Stomach (tissue), 9 donors: Measurements from ENCODE around the gene THSD4. TPM values are rescaled to one million over a fixed set of nuclear protein-coding genes. Genes with fewer than 3 reads are reported as not detected.
A peak's percentile ranks its signal among the peaks of the same experiment; 100 is the strongest.

ENCODE experiments used
- DNase-seq, 2 donors: peaks; one replicate each; pipeline versions ENCODE4 v3.0.0 to v3.0.0-alpha.2; 2013 to 2019
- H3K27ac ChIP-seq, 5 donors: fragments of 200-600 bp in 4 of 5; sonication (generic) in 4 of 5; one replicate each; pipeline ENCODE4 v1.5.1; 2013 to 2019; ENCODE audit warnings: mild to moderate bottlenecking in 1 of 5, moderate library complexity in 1 of 5
- H3K27me3 ChIP-seq, 3 donors: fragments of 200-600 bp; sonication (generic); one replicate each; pipeline ENCODE4 v1.5.1; 2017 to 2019; ENCODE audit warnings: mixed run types in 1 of 3
- H3K36me3 ChIP-seq, 4 donors: fragments of 200-600 bp; sonication (generic); 1 replicate in 3 of 4; 2 replicates in 1 of 4; pipeline ENCODE4 v1.5.1; 2016 to 2019
- H3K4me1 ChIP-seq, 4 donors: fragments of 200-600 bp; sonication (generic); one replicate each; pipeline ENCODE4 v1.5.1; 2016 to 2019
- H3K4me3 ChIP-seq, 4 donors: fragments of 200-600 bp; sonication (generic) in 3 of 4; one replicate each; pipeline ENCODE4 v1.5.1; 2016 to 2019; ENCODE audit warnings: mild to moderate bottlenecking in 1 of 4
- H3K9me3 ChIP-seq, 4 donors: fragments of 200-600 bp; sonication (generic); one replicate each; pipeline ENCODE4 v1.5.1; 2016 to 2019
- CTCF ChIP-seq, 7 experiments: fragments of 450-650 bp in 4 of 7; fragments of 200-600 bp in 3 of 7; sonication (generic) in 3 of 7; IDR thresholded peaks; one replicate each; pipeline ENCODE4 v1.5.1; 2016 to 2019; ENCODE audit warnings: antibody characterized with exemption in 7 of 7, control low read depth in 2 of 7, mild to moderate bottlenecking in 1 of 7
- EP300 ChIP-seq: sonication (generic); formaldehyde crosslinking; IDR thresholded peaks from one replicate; pipeline ENCODE4 v1.6.1; 2017; ENCODE audit warnings: antibody characterized with exemption
- POLR2A ChIP-seq, 4 donors: fragments of 450-650 bp; IDR thresholded peaks; one replicate each; pipeline ENCODE4 v1.6.1; 2016; ENCODE audit warnings: antibody characterized with exemption in 4 of 4, control low read depth in 2 of 4, mild to moderate bottlenecking in 1 of 4, moderate library complexity in 1 of 4
- POLR2AphosphoS5 ChIP-seq, 3 donors: sonication (generic); formaldehyde crosslinking; IDR thresholded peaks; one replicate each; pipeline ENCODE4 v1.6.1; 2016; ENCODE audit warnings: antibody characterized with exemption in 3 of 3
- WGBS, 5 donors: extraction: QIAGEN DNeasy Blood & Tissue Kit in 3 of 5; methylation state at CpG; one replicate each; pipeline versions ENCODE4 v1.1.5 to v1.1.7; 2013 to 2018; 5-methylcytosine and 5-hydroxymethylcytosine counted together
- intact Hi-C: fragments of 100-400 bp; cut with DNase I; formaldehyde crosslinking; loops from one replicate; pipeline ENCODE4 v1.15.1; 2023; ENCODE audit warnings: low total_unique reads
- polyA plus RNA-seq, 3 donors: library from polyadenylated mRNA; stranded (reverse); fragments of 200-250 nt; gene quantifications; one replicate each; pipeline ENCODE4 v1.2.3, GENCODE V29; 2013
- total RNA-seq, 5 donors: library from RNA; depleted of rRNA; stranded (reverse); fragments of >200 nt; gene quantifications; one replicate each; pipeline versions ENCODE4 v1.1.0 to v1.2.3, GENCODE V29; 2014 to 2016
- donor health status: healthy with polysubstance abuse.
- donor health status: Bipolar disorder and iron deficiency.
- donor health status: healthy.

Gene THSD4
- total and polyA plus RNA-seq, 8 donors = 1.8 to 79.4 (median 22.0) TPM

- H3K27ac ChIP-seq = peak overlapping the region; percentile 65 to 86 (median 77)
Measured at GRCh38 chr15:71115567-71116351, 488 bp downstream of the THSD4 start.

GRCh38 chr15:71116366-71116765 lies 1.1 kb downstream of the THSD4 start:
- H3K4me3 ChIP-seq = peak overlapping the region; percentile 60 to 73 (median 66)
- DNase-seq = no peak
- peaks cover 0 to 22% (median 15%) of the 10 kb centered on the region in 4 donors for H3K4me1 ChIP-seq
- H3K27me3 ChIP-seq = peaks cover 0 to 36% (median 6%) of the 10 kb centered on the region in 3 donors
- H3K27ac ChIP-seq = peak overlapping the region; percentile 65 to 86 (median 77)
- no peaks in the 10 kb centered on the region for H3K9me3 ChIP-seq
- WGBS, 5 donors = 20 to 49% (median 33%) methylated on average over 13 of the region's 13 CpGs
- intact Hi-C loops = loop anchor here (10.0 kb wide), 1 partner anchor 318 kb away; no protein-coding TSS in a partner anchor
- TF ChIP-seq POLR2A (IDR thresholded peaks at IDR 0.05) = no peak
- TF ChIP-seq CTCF (IDR thresholded peaks at IDR 0.05) = no peak
- no peak for TF ChIP-seq POLR2AphosphoS5 (IDR thresholded peaks at IDR 0.05)
- no peak for TF ChIP-seq EP300
- H3K36me3 ChIP-seq = no peaks in the 10 kb centered on the region

More at GRCh38 chr15:71115567-71116351, 488 bp downstream of the THSD4 start:
- intact Hi-C loops = loop anchor here (10.0 kb wide), 1 partner anchor 319 kb away; no protein-coding TSS in a partner anchor
- TF ChIP-seq CTCF (IDR thresholded peaks at IDR 0.05) (no peak), POLR2AphosphoS5 (IDR thresholded peaks at IDR 0.05) (no peak), EP300 (no peak), POLR2A (IDR thresholded peaks at IDR 0.05) (no peak)
- Histone ChIP-seq H3K27me3 (peaks cover 0 to 36% (median 6%) of the 10 kb centered on the region in 3 donors), H3K4me1 (peaks cover 0 to 22% (median 15%) of the 10 kb centered on the region in 4 donors), H3K36me3 (no peaks in the 10 kb centered on the region), H3K4me3 (peak overlapping the region; percentile 60 to 73 (median 66)), H3K9me3 (no peaks in the 10 kb centered on the region)
- 1 to 3% (median 1%) methylated on average over 32 to 93 of the region's 93 CpGs for WGBS, 5 donors
- DNase-seq = peak; percentile 66 to 77

GRCh38 chr15:71116942-71117341 lies 1.7 kb downstream of the THSD4 start:
- no peak for TF ChIP-seq CTCF (IDR thresholded peaks at IDR 0.05)
- no peak for TF ChIP-seq POLR2A (IDR thresholded peaks at IDR 0.05)
- TF ChIP-seq EP300 = no peak
- no peak for TF ChIP-seq POLR2AphosphoS5 (IDR thresholded peaks at IDR 0.05)
- Histone ChIP-seq H3K27me3 (peaks cover 0 to 36% (median 6%) of the 10 kb centered on the region in 3 donors), H3K9me3 (no peaks in the 10 kb centered on the region), H3K27ac (peak overlapping the region in 1 of 5 donors; percentile 86), H3K4me3 (no peak overlapping the region), H3K36me3 (no peaks in the 10 kb centered on the region), H3K4me1 (peaks cover 0 to 22% (median 15%) of the 10 kb centered on the region in 4 donors)
- 77 to 90% (median 83%) methylated on average over 3 of the region's 3 CpGs for WGBS, 5 donors
- intact Hi-C loops = loop anchor here (10.0 kb wide), 1 partner anchor 318 kb away; no protein-coding TSS in a partner anchor
- peak in 1 of 2 donors; percentile 35 for DNase-seq

- Histone ChIP-seq H3K36me3 (no peaks in the 10 kb centered on the region), H3K9me3 (no peaks in the 10 kb centered on the region), H3K4me3 (no peak overlapping the region), H3K27me3 (peaks cover 0 to 36% (median 6%) of the 10 kb centered on the region in 3 donors), H3K27ac (peak overlapping the region in 1 of 5 donors; percentile 86), H3K4me1 (peaks cover 0 to 22% (median 15%) of the 10 kb centered on the region in 4 donors)
- TF ChIP-seq CTCF (IDR thresholded peaks at IDR 0.05) (no peak), POLR2AphosphoS5 (IDR thresholded peaks at IDR 0.05) (no peak), EP300 (no peak), POLR2A (IDR thresholded peaks at IDR 0.05) (no peak)
- WGBS, 5 donors = 78 to 86% (median 82%) methylated on average over 7 of the region's 7 CpGs
- intact Hi-C loops = loop anchor here (10.0 kb wide), 1 partner anchor 317 kb away; no protein-coding TSS in a partner anchor
- DNase-seq = no peak
Measured at GRCh38 chr15:71117714-71118305, 2.5 kb downstream of the THSD4 start.
